ENCODE results near the gene TCP11L2. TPM values are rescaled to one million over a fixed set of nuclear protein-coding genes. Genes with fewer than 3 reads are reported as not detected.
A peak's percentile ranks its signal among the peaks of the same experiment; 100 is the strongest.

The TCP11L2 gene
- total RNA-seq, 1 experiment from 2014 or later: 10.2 TPM

- TF ChIP-seq CTCF (IDR thresholded peaks at IDR 0.05; ENCODE audit: unreplicated experiment): no peak
- Mint-ChIP-seq H3K27me3 (ENCODE audit: insufficient read depth, unreplicated experiment) (no peaks in the 10 kb centered on the region), H3K27ac (ENCODE audit: low read depth, unreplicated experiment) (peak overlapping the region; percentile 100), H3K4me1 (ENCODE audit: insufficient read depth, unreplicated experiment) (peaks cover 23% of the 10 kb centered on the region), H3K4me3 (ENCODE audit: unreplicated experiment) (peak overlapping the region; percentile 89), H3K36me3 (ENCODE audit: insufficient read depth, unreplicated experiment) (no peaks in the 10 kb centered on the region), H3K9me3 (ENCODE audit: unreplicated experiment) (no peaks in the 10 kb centered on the region)
- no TSS peak for BruUV-seq (replicated peaks)
- POLR2A ChIA-PET: interaction anchor here (0.6 to 7.1 kb wide), 16 partner anchors 9 to 74 kb away, joined by 3 to 62 read pairs (median 9); partner anchors contain the start of genes CKAP4 and POLR3B
- CTCF ChIA-PET: interaction anchor here (1.0 to 3.9 kb wide), 10 partner anchors 12 to 78 kb away, joined by 3 to 20 read pairs (median 10); partner anchors contain the start of gene POLR3B
- intact Hi-C loops (cut with micrococcal nuclease): loop anchor here (5.0 kb wide), 1 partner anchor 46 kb away; no protein-coding TSS in a partner anchor
- peak; percentile 84 for DNase-seq (ENCODE audit: unreplicated experiment)
Observed at GRCh38 chr12:106301611-106302321, 767 bp upstream of the TCP11L2 start.

- no peak for TF ChIP-seq CTCF (IDR thresholded peaks at IDR 0.05; ENCODE audit: unreplicated experiment)
- H3K4me3 Mint-ChIP-seq (ENCODE audit: unreplicated experiment): peak overlapping the region; percentile 89
Observed at GRCh38 chr12:106303202-106303820, 778 bp downstream of the TCP11L2 start.

GRCh38 chr12:106304001-106304421 is 1.5 kb downstream of the TCP11L2 start:
- POLR2A ChIA-PET: interaction anchor here (0.9 to 7.1 kb wide), 9 partner anchors 12 to 57 kb away, joined by 3 to 62 read pairs (median 8); partner anchors contain the start of genes CKAP4 and POLR3B
- BruUV-seq (replicated peaks): no TSS peak
- intact Hi-C loops (cut with micrococcal nuclease): loop anchor here (5.0 kb wide), 1 partner anchor 43 kb away; no protein-coding TSS in a partner anchor
- H3K27me3 Mint-ChIP-seq (ENCODE audit: insufficient read depth, unreplicated experiment): no peaks in the 10 kb centered on the region
- no peak for TF ChIP-seq CTCF (IDR thresholded peaks at IDR 0.05; ENCODE audit: unreplicated experiment)
- no peak for DNase-seq (ENCODE audit: unreplicated experiment)
- H3K9me3 Mint-ChIP-seq (ENCODE audit: unreplicated experiment): no peaks in the 10 kb centered on the region
- H3K4me3 Mint-ChIP-seq (ENCODE audit: unreplicated experiment): peak overlapping the region; percentile 89
- CTCF ChIA-PET: interaction anchor here (0.7 to 3.9 kb wide), 8 partner anchors 11 to 80 kb away, joined by 3 to 14 read pairs (median 4); no protein-coding TSS in a partner anchor
- no peaks in the 10 kb centered on the region for H3K36me3 Mint-ChIP-seq (ENCODE audit: insufficient read depth, unreplicated experiment)
- peak overlapping the region; percentile 100 for H3K27ac Mint-ChIP-seq (ENCODE audit: low read depth, unreplicated experiment)
- H3K4me1 Mint-ChIP-seq (ENCODE audit: insufficient read depth, unreplicated experiment): peaks cover 30% of the 10 kb centered on the region

More at GRCh38 chr12:106303202-106303820, 778 bp downstream of the TCP11L2 start:
- CTCF ChIA-PET: interaction anchor here (1.0 to 3.9 kb wide), 7 partner anchors 11 to 79 kb away, joined by 3 to 20 read pairs (median 6); partner anchors contain the start of gene POLR3B
- POLR2A ChIA-PET: interaction anchor here (0.6 to 7.1 kb wide), 13 partner anchors 12 to 76 kb away, joined by 3 to 62 read pairs (median 17); partner anchors contain the start of genes CKAP4 and POLR3B
- intact Hi-C loops (cut with micrococcal nuclease): loop anchor here (1.0 to 5.0 kb wide), 2 partner anchors 15 to 44 kb away; no protein-coding TSS in a partner anchor
- H3K36me3 Mint-ChIP-seq (ENCODE audit: insufficient read depth, unreplicated experiment): no peaks in the 10 kb centered on the region
- no peaks in the 10 kb centered on the region for H3K27me3 Mint-ChIP-seq (ENCODE audit: insufficient read depth, unreplicated experiment)
- DNase-seq (ENCODE audit: unreplicated experiment): peak; percentile 74
- BruUV-seq (replicated peaks): TSS peak; percentile 45
- peaks cover 23% of the 10 kb centered on the region for H3K4me1 Mint-ChIP-seq (ENCODE audit: insufficient read depth, unreplicated experiment)
- peak overlapping the region; percentile 100 for H3K27ac Mint-ChIP-seq (ENCODE audit: low read depth, unreplicated experiment)
- H3K9me3 Mint-ChIP-seq (ENCODE audit: unreplicated experiment): no peaks in the 10 kb centered on the region

Measured in MCF 10A (cell line).